NCI-H82 treated with DMSO at 0.1 percent for 48 hours (cell line): ENCODE results near the gene TRAP1.
A peak's percentile ranks its signal among the peaks of the same experiment; 100 is the strongest.

Experiments used
- DNase-seq: peaks from one replicate; lab custom pipeline; 2025; ENCODE audit not compliant: unreplicated experiment; lab: John Stamatoyannopoulos, UW

TRAP1 gene

GRCh38 chr16:3652373-3653195 lies 64.7 kb downstream of the TRAP1 start:
- no peak for DNase-seq

GRCh38 chr16:3651461-3652372 lies 65.6 kb downstream of the TRAP1 start:
- no peak for DNase-seq

- DNase-seq: no peak
Measured at GRCh38 chr16:3650631-3651265, 66.6 kb downstream of the TRAP1 start.

GRCh38 chr16:3646348-3646920 lies 70.9 kb downstream of the TRAP1 start:
- DNase-seq: no peak

- DNase-seq: no peak
Measured at GRCh38 chr16:3645504-3646347, 71.6 kb downstream of the TRAP1 start.

- DNase-seq: no peak
Measured at GRCh38 chr16:3645108-3645503, 72.2 kb downstream of the TRAP1 start.

GRCh38 chr16:3643095-3643730 lies 74.1 kb downstream of the TRAP1 start:
- DNase-seq: no peak

- DNase-seq: no peak
Measured at GRCh38 chr16:3642397-3643094, 74.8 kb downstream of the TRAP1 start.

GRCh38 chr16:3641801-3642396 lies 75.4 kb downstream of the TRAP1 start:
- no peak for DNase-seq

GRCh38 chr16:3640632-3641501 lies 76.5 kb downstream of the TRAP1 start:
- DNase-seq: no peak

- DNase-seq: no peak
Measured at GRCh38 chr16:3640207-3640606, 77.1 kb downstream of the TRAP1 start.

- DNase-seq: no peak
Measured at GRCh38 chr16:3638916-3639644, 78.2 kb downstream of the TRAP1 start.

GRCh38 chr16:3637371-3637923 lies 79.9 kb downstream of the TRAP1 start:
- DNase-seq: peak; percentile 14

GRCh38 chr16:3625911-3626732 lies 91.2 kb downstream of the TRAP1 start:
- DNase-seq: no peak

- no peak for DNase-seq
Measured at GRCh38 chr16:3625331-3625730, 92.0 kb downstream of the TRAP1 start.

GRCh38 chr16:3623642-3624041 lies 93.7 kb downstream of the TRAP1 start:
- no peak for DNase-seq
